ENCODE results near the gene B3GALT5.

The B3GALT5 gene

DNA sequence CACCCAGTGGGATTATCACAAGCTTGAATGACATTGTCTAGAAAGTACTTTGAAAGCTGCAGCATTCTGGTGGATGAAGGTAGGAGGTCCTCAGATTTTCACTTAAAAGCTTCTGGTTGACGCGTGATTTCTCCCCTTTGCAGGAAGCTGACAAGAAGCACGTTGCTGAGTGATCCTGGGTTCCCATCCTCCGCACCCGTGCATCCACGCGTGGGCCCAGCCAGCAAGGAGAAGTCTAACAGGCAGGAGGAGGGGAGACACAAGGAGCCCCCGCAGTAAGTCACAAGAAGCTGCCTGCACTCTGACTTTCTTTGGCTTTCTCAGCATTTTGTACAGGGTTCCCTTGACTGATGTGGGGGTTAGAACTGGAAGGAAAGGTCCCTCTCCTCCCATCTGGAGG lies 7.8 kb upstream of the B3GALT5 start:
- DNase-seq (ENCODE audit: low read depth, low spot score): no peak

DNA sequence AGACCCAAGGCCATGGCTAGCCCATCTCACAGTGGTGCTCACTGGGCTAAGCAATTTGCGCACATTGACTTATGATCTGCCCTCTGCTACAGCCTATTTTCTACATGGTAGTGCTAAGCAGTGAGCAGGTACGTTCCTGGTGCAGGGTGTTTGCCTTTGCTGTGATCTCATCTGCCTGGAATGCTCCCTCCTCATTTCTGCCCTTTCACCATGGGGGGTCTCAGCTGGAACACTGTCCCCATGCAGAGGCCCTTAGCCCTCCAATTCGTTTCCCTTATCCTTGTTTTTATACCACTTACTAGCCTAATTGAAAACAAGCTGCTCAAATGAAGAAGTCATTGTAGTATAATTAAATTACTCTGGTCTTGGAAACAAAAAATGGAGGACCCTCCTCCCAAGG lies 2.0 kb upstream of the B3GALT5 start:
- DNase-seq (ENCODE audit: low read depth, low spot score): no peak

DNA sequence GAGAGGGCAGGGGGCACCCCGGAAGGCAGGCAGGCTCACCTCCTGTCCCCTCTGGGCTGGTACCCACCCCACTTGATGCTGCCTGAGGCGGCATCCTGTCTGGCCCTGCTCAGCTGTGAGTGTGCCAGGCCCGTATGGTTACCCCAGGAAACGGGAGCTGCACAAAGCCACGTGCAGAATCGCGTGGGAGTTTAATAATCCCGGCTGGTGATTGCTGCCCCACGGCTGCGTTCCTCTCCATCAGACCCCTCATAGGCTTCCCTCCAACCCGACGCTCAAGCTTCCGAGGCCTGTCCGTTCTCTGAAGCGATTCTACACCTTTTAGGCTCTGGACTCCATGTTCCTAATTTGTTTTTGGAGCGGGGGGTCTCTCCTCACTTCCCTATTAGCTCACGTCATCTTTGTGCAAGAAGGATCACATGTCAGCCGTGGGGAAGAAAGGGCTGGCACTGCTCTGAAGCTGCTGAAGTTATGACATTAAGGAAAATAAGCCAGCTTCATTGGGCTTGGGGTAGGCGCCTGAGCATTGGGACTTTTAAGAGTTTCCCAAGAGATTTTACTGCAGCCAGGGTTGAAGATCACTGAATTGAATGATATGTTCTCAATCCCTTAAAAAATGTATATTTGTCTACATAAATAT lies 1.1 kb upstream of the B3GALT5 start:
- DNase-seq (ENCODE audit: low read depth, low spot score): no peak

DNA sequence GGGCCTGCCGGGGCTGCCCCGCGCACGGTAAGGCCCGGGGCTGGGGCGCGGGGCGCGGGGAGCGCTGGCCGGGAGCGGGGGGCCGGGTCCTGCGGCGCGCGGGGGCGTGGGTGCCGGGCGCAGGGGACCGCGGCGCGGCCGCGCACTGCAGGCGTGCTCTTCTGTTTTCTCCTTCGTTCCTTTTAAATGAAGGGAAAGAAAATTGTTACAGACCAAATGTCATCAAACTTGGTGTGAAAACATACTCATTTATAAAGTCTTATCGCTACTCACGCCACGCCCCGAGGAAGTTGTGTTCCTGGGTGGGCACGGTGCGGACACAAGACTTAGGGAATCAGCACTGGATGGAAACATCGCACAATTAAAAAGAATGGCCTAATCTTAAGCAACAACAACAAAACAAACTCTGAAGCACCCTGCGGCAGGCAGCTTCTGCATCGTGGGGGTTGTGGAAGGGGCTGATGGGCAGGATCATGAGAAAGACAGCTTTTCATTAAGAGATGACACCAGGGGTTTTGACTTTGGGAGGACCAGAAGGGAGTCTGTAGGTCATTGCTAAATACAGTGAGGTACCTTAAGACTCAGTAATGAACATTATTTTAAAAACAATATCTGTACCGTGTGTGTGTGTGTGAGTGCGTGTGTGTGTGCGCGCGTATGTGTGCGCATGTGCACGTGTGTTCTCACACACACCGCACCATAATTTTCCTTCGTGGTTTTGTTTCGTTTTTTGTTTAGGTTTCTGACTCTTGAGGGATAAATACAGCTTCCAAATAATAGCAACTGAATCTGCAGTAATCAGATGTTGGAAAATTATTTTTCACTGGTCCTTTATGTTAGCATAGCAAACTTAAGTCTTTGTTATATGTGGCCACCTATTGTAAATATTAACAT lies 548 bp downstream of the B3GALT5 start:
- no peak for DNase-seq (ENCODE audit: low read depth, low spot score)

DNA sequence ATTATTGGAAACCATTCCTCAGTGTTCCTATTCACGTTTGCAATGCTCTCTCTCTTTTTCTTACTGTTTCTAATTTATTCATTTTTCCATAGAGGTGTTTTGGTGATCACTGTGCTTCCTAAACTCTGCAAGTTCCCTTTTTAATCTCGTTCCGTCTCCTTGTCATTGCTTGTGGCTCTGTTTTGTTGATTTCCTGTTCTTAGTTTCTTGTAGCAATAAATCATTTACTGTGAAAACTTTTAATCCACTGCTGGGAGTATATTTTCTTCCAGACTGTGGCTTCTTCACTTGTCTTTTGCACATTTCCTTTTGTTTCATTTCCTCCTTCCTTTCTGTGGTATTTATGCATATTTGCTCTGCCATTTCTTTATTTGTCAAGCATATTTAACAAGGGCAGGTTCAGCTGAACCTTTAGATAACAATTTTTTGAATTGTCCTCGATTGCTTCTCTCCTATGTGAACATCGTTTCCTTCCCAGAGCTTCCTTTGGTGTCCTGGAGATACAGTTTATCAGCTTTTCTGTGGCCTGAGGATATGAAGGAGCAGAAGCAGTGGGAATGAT lies 3.6 kb downstream of the B3GALT5 start:
- no peak for DNase-seq (ENCODE audit: low read depth, low spot score)

DNA sequence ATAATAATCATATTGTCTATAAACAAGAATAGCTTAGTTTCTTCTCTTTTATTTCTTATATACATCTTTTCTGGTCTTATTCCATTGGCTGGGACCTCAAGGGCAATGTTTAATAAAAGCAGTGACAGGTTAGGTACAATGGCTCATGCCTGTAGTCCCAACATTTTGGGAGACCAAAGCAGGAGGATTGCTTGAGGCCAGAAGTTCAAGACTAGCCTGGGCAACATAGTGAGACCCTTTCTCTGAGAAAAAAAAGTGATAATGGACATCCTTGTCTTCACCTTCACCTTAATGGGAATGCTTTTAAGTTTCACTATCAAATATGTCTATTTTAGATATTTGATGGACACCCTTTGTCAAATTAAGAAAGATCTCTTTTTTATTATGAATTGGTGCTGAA lies 8.1 kb downstream of the B3GALT5 start:
- DNase-seq (ENCODE audit: low read depth, low spot score): no peak

DNA sequence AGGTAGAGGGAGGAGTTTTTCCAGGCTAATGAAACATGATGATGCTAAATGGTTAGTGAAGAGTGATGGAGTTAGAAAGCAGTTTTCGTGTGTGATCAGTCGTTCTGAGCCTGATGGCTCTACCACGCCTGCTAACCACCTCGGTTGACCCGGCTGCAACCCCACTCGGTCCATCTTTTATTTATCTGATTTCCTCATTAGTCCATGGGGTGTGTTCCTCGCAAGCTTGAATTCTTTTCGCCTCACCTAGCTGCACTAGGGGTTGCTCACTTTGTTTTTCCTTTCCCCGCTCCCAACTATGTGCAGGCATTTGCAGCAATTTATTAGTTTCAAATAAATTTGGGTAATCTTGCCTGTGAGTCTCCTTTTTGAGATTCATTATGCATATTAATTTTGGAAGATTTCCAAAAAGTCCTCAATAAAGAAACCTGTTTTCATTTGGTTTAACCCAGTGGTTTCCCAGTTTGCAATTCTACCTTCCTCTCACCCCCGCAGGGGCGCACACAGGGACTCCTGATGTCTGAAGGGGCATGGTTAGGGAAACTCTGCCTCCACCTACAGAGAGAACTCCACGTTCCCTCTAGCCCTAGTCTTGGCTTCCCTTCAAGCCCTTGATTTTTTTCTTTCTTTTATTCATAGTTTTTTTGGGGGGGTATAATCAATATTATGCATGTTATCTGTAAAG lies 12.6 kb downstream of the B3GALT5 start:
- DNase-seq (ENCODE audit: low read depth, low spot score): no peak

DNA sequence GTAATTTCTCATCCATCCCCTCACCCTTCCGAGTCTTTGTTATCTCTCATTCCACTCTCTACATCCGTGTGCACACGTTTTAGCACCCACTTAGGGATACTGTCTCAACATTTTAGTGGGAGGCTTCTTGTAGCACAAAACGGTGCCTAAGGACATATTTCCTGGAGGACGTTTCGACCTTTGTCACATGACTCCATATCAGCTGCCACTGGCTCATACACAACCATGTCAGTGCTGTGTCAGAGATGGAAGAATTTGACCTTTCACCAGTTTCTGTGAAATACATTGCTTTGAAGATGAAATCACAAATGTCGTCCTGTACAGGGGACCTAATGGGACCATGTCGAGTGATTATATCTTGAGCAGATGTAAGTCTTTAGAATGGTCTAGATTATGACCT lies 15.6 kb downstream of the B3GALT5 start:
- DNase-seq (ENCODE audit: low read depth, low spot score): no peak

DNA sequence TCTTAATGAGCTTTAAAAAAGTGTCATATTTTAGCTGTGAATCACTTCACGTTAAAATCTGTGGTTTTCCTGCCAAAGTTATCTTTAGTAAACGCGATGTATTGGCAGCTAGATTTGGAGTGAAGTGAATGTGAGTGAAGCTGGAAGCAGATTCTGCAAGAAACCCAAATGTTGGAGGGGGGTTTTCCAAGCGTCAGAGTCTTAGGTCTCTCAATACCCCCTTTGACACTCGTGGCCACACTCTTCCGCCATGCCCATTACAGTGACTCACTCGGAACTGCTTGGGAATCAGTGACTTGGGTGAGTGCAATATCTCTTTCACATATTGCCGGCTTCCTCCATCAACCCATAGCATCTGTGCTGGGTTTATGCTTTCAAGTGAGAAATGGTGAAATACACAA lies 17.5 kb downstream of the B3GALT5 start:
- DNase-seq (ENCODE audit: low read depth, low spot score): no peak

DNA sequence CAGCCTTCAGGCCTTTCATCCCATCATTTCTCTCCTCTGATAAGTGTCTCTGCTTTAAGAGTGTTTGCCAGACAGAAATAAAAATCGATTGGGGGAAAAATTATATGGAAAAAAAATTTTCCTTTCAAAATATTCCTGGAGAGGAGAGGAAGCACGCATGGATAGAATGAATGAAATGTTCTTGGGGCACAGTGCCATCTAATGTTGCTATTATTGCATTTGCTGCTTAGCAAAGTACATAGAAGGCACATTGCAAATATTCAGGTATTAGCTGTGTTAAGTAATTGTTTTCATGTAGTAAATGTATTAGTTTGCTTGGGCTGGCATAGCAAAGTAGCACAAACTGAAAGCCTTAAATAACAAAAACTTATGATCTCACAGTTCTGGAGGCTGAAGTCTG lies 18.1 kb downstream of the B3GALT5 start:
- DNase-seq (ENCODE audit: low read depth, low spot score): no peak

DNA sequence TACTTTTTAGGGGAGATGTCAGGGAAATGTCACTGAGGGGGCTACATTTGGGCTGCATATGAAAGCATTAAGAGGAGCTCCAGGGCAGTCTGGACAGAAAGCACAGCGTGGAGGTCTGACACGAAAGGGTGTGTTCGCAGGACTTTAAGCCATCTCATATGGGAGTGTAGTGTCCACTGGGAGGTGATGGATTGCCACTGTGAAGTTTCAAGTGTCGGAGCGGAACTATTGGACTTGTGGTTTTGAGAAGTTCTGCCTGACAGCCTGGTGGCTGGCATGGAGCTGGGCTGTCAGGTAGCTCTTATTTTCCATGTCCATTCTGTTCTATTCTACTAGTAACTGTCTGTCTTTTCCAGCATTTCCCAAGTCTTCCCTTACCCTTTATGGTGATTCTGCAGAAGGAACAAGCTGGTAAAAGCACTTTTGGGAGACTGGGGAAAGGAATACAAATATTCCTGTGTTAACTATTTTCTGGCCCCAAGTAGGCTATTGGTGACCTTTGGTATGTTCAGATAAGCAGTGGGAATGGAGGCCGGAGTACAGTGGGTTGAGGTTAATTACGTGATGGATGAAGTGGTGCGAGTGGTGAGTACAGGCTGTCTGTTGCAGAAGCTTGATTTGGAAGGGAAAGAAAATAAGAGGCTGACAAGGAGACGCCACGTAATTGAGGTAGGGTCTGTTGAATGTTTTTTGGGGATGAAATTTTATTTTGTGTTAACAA lies 19.3 kb downstream of the B3GALT5 start:
- no peak for DNase-seq (ENCODE audit: low read depth, low spot score)

DNA sequence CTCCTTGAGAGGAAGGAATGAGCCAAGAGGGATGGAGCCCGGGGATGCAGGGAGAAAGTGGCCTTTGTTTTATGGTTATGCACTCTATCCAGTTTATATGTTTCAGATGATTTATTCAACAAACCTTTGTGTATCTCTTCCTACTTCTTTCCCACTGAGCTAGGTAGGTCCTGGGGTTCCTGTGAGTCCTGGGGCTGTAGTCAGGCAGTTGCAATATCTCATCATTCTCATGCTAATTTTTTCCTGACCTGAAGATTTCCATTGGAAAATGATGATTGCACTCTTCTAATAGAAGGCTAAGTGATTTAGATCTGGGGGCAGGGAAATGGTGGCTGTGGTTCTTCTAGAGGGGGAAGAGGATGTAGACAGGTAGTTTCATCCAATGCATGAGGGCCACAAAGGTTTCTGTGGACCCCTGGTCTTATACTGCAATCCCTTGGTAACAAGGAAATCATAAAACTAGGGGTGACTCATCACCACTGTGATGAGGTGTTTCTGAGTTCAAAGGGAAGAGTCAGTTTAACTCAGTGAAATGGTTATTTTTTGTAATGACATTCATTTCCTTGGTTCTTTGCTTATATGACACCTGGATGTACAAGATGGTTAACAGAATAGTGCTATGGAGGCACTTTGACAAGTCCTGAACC lies 20.2 kb downstream of the B3GALT5 start:
- DNase-seq (ENCODE audit: low read depth, low spot score): no peak

DNA sequence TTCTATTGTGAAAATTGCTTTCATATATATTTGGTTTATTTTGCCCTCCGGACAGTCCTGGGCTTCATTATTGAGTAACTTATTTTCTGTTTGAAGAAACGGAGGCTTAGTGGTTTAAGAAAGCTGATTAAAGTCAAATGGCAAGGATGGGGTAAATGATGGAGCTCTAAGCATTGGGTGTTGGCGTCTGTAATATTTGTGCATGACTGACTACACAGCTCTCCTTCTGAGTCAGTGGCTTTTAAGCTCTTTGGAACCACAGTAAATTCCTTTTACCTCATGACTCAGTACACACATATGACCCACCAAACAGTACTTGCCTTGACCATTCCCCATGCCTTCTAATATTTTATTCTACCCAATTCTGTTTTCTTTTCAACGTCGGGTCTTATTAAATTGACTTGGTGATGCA lies 21.0 kb downstream of the B3GALT5 start:
- no peak for DNase-seq (ENCODE audit: low read depth, low spot score)

DNA sequence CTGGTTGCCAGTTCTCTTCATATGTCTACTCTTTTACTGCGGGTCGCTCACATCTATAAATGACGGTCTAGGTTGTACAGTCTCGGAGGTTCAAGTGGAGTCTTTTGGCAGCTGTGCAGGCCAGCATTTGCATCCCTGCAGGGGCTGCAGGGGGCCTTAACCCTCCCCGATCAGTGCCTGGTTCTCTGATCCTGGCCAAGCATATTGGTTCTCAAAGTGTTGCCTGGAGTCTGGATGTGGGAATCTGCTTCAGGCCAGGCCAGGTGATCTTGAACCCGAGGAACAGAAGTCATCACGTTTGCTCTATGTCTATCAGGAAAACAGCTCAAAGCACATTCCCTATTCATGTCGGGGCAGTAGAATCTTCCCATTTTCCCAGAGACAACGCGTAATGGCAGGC lies 21.8 kb downstream of the B3GALT5 start:
- no peak for DNase-seq (ENCODE audit: low read depth, low spot score)

DNA sequence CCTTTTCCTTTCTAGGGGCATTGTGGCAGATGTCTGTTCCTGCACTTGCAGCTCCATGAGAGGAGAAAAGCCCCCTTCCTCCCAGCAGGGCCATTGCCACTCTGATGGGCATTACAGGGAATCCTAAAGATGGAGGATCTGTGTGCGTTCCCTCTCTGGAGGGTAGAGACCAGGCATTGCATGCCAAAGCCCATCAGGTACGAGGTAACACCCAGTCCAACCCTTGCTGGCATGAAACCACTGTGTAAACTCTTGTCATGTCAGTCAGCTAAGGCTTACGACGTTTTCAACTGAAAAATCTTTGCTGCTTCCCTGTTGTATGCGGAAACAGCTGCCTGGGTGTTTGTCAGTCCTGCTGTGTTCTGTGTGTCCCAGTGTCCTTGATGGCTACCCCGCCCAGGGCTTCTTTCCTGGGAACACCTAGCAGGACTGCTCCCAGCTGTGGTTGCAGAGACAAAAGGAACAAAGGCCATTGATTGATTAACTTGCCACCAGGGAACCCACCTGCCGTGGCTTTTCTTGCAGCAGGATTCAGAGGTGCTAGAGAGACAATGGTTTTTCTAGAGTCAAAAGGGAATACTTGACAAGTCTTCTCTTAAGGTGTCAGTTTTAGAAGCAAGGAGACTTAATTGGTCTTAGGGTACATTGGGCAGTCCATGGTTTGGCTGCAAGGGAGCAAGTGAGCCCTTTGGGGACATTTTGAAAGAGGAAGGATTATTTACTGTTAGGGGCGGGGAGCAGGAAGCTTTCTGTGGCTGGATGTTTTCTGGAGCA lies 24.6 kb downstream of the B3GALT5 start:
- no peak for DNase-seq (ENCODE audit: low read depth, low spot score)

DNA sequence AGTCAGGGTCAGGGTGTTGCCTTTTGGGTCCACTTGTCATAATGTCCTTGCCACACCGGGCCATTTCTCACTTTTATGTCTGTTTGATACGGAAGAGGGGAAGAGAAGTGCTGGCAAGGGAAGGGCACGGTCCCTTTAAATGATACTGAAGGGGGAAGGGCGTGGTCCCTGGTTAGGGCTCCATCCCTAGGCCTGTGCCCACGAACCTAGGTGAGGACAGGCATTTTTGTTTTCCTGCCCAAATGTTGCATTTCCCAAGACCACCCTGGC lies 25.2 kb downstream of the B3GALT5 start:
- no peak for DNase-seq (ENCODE audit: low read depth, low spot score)

DNA sequence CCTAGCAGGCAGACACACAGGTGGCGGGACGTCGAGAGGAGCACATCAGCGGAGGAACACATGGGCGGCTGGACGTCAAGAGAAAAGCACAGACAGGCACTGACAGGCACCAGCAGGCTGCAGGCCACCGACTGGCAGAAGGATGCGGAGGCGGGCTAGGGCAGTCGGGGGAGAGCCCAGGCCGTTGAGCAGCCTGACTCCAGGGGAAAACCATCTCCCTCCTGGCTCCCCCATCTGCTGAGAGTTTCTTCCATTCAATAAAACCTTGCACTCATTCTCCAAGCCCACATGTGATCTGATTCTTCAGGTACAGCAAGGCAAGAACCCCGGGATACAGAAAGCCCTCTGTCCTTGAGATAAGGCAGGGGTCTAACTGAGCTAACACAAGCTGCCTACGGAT lies 25.5 kb downstream of the B3GALT5 start:
- DNase-seq (ENCODE audit: low read depth, low spot score): no peak

DNA sequence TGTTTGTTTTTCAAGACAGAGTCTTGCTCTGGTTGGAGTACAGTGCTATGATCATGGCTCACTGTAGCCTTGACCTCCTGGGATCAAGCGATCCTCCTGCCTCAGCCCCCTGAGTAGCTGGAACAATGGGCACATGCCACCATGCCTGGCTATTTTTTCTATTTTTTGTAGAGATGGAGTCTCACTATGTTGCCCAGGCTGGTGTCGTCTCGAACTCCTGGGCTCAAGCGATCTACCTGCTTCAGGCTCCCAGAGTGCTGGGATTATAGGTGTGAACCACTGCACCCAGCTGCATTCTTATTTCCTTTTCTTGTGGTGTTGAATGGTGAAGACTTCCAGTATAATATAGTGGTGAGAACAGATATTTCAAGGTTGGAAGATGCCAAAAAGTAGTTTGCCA lies 28.0 kb downstream of the B3GALT5 start:
- no peak for DNase-seq (ENCODE audit: low read depth, low spot score)

DNA sequence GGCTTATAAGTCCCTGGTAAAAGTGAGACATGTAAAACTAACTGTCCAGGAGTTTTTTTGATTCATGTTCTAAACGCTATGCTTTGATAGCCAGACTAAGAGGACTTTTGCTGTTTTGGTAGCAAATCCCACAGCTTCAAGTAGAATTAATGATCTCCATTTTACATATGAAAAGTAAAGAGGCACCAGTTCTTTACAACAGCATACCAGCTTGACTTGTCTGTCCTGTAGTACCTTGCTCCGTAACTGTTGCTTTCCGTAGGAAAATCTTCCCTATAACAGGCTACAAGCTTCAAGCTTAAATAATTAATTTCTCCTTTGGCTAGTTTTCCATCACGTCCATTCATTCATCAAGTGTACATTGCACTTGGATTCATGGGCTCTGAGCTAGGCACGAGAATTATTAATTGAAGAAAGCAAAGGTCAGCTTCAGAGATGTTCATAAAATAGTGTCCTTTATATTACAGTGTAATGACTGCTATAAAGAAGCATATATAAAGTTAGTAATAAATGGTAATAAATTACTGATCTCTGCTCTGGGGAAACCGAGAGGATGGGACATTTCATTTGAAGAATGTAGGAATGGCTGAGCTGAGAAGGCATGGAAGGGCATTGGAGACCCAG lies 29.2 kb downstream of the B3GALT5 start:
- DNase-seq (ENCODE audit: low read depth, low spot score): no peak

DNA sequence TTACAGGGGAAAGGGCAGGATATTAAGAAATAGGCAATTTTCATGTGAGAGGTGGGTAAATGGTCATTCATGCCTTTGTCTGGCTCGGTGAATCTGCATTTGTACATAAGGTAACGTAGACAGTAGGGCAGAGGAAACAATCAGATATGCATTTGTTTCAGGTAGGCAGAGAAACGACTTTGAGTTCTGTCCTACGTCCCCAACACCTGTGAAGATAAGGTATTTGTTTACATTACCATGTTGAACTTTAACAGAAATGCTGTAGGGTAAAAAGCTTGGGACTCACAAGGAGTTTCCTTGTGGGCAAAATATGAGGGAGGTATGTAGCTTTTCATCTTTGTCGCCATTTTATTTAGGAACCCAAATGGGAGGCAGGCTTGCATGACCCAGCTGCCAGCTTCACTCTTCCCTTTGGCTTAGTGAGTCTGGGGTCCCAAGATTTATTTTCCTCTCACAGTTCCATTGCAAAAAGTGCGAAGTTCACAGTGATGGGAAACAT lies 31.4 kb downstream of the B3GALT5 start:
- DNase-seq (ENCODE audit: low read depth, low spot score): no peak
